Type B pancreatic cell (in vitro differentiated cells): Measurements from ENCODE around the gene GABRE. TPM values are rescaled to one million over a fixed set of nuclear protein-coding genes. Genes with fewer than 3 reads are reported as not detected.

ENCODE experiments used
- DNase-seq: peaks from one replicate; pipeline ENCODE4 v3.0.0; 2021; ENCODE audit warnings: mixed read lengths; ENCODE audit not compliant: unreplicated experiment; ENCODE audit errors: extremely low spot score
- H3K27ac Mint-ChIP-seq: 2 replicates; pipeline ENCODE4 v1.8.0; 2021; ENCODE audit warnings: mild to moderate bottlenecking, mixed read lengths
- H3K27me3 Mint-ChIP-seq: 2 replicates; pipeline ENCODE4 v1.8.0; 2021; ENCODE audit warnings: mixed read lengths
- H3K36me3 Mint-ChIP-seq: 2 replicates; pipeline ENCODE4 v1.8.0; 2021; ENCODE audit warnings: mixed read lengths
- H3K4me1 Mint-ChIP-seq: one replicate; pipeline ENCODE4 v1.8.0; 2021; ENCODE audit warnings: mixed read lengths; ENCODE audit not compliant: unreplicated experiment
- H3K4me3 Mint-ChIP-seq: 2 replicates; pipeline ENCODE4 v1.8.0; 2021; ENCODE audit warnings: mild to moderate bottlenecking, mixed read lengths
- H3K9me3 Mint-ChIP-seq: 2 replicates; pipeline ENCODE4 v1.8.0; 2021; ENCODE audit warnings: mixed read lengths
- CTCF ChIP-seq: fragments of 200-600 bp; sonication (generic); conservative IDR thresholded peaks from 2 replicates; pipeline ENCODE4 v1.5.0; 2021; ENCODE audit warnings: antibody characterized with exemption, mild to moderate bottlenecking
- total RNA-seq: library from RNA; stranded (reverse); gene quantifications from 2 replicates; pipeline ENCODE4 v1.2.1, GENCODE V29; 2021; ENCODE audit warnings: low replicate concordance

The GABRE gene
- total RNA-seq, 1 donor from 2014 or later = 9.9 TPM

DNA sequence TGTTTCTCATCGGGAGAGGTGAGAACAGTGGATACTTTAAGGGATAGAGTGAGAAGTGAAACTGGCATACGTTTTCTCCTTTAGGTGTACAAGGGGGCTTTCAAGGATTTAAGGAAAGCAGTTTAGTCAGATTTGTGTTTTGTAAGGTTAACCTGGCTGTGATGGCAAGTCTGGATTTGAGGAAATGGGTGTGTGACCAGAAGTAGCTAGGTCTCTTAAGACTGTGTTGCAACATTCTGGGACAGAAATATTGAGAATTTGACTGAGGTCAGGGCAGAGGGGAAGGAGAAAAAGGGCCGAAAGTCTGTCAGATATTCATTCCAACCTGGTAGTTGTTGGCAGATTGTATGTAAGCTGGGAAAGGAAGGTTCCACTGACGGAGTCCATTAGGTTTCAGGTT is 10.4 kb upstream of the GABRE start:
- no peak for TF ChIP-seq CTCF
- Mint-ChIP-seq H3K4me1 (no peaks in the 10 kb centered on the region), H3K9me3 (no peaks in the 10 kb centered on the region), H3K4me3 (no peak overlapping the region), H3K27ac (no peak overlapping the region), H3K36me3 (no peaks in the 10 kb centered on the region), H3K27me3 (no peaks in the 10 kb centered on the region)
- no peak for DNase-seq

DNA sequence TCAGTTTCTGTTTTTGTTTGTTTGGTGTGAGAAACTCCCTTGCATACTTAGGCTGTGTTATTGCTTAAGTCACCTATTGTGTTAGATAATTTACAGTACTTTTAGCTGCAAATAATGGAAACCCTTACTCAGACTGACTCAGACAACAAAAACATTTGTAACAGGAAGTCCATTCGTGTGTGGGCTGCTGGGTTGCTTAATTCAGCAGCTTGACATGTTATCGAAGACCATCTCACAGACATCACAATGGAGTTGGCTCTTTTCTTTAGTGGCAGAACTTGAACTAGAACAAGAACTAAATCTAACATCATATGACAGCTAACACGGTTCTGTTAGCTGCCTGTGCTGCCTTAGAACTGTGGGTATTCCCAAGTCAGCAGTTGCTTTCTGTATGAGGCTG is 9.9 kb upstream of the GABRE start:
- TF ChIP-seq CTCF = no peak
- Mint-ChIP-seq H3K36me3 (no peaks in the 10 kb centered on the region), H3K27ac (no peak overlapping the region), H3K4me3 (no peak overlapping the region), H3K27me3 (no peaks in the 10 kb centered on the region), H3K4me1 (no peaks in the 10 kb centered on the region), H3K9me3 (no peaks in the 10 kb centered on the region)
- no peak for DNase-seq

GRCh38 chrX:151983186-151983585 is 8.7 kb upstream of the GABRE start:
- H3K4me3 Mint-ChIP-seq = no peak overlapping the region
- no peaks in the 10 kb centered on the region for H3K27me3 Mint-ChIP-seq
- no peak for DNase-seq
- no peak for TF ChIP-seq CTCF
- no peaks in the 10 kb centered on the region for H3K4me1 Mint-ChIP-seq
- no peaks in the 10 kb centered on the region for H3K9me3 Mint-ChIP-seq
- no peaks in the 10 kb centered on the region for H3K36me3 Mint-ChIP-seq
- no peak overlapping the region for H3K27ac Mint-ChIP-seq

GRCh38 chrX:151982222-151982621 is 7.7 kb upstream of the GABRE start:
- H3K27ac Mint-ChIP-seq = no peak overlapping the region
- H3K4me3 Mint-ChIP-seq = no peak overlapping the region
- H3K36me3 Mint-ChIP-seq = no peaks in the 10 kb centered on the region
- no peak for DNase-seq
- no peak for TF ChIP-seq CTCF
- H3K27me3 Mint-ChIP-seq = peaks cover 6% of the 10 kb centered on the region
- H3K4me1 Mint-ChIP-seq = no peaks in the 10 kb centered on the region
- H3K9me3 Mint-ChIP-seq = no peaks in the 10 kb centered on the region

GRCh38 chrX:151981129-151981528 is 6.7 kb upstream of the GABRE start:
- Mint-ChIP-seq H3K27ac (no peak overlapping the region), H3K4me1 (no peaks in the 10 kb centered on the region), H3K27me3 (peaks cover 10% of the 10 kb centered on the region), H3K4me3 (no peak overlapping the region), H3K9me3 (no peaks in the 10 kb centered on the region), H3K36me3 (no peaks in the 10 kb centered on the region)
- no peak for DNase-seq
- no peak for TF ChIP-seq CTCF

DNA sequence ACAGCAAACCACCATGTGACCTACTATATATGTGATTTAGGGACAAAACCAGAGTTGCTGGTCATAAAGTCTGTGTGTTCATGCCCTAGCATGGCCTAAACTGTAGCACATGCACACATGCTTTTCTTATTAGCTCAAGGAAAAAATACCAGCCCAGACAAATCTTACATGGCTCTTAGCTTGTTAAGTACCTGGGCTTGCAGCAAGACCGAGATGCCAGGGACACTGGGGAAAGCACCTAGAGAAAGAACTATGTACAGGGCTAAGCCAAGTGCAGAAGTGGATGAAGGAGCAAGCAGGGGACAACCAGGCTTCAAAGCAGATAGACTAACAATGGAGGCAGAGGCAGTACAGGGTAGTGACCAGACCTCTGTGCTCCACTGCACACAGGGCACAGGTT is 3.4 kb upstream of the GABRE start:
- no peak for DNase-seq
- Mint-ChIP-seq H3K9me3 (no peaks in the 10 kb centered on the region), H3K4me1 (no peaks in the 10 kb centered on the region), H3K36me3 (no peaks in the 10 kb centered on the region), H3K27me3 (peaks cover 27% of the 10 kb centered on the region), H3K27ac (no peak overlapping the region), H3K4me3 (no peak overlapping the region)
- no peak for TF ChIP-seq CTCF
